PC-3 (cell line): ENCODE measurements around the gene C5orf58. TPM values are rescaled to one million over a fixed set of nuclear protein-coding genes. Genes with fewer than 3 reads are reported as not detected.

Experiments
- ATAC-seq: fragments of 200-7000 bp; cut with Tn5 transposase; 2 replicates; pipeline ENCODE4 v1.9.1; 2020; ENCODE audit warnings: mild to moderate bottlenecking, moderate library complexity
- BruUV-seq: library from RNA; stranded (reverse); fragments of 400-500 nt; replicated peaks from 2 replicates; lab custom pipeline; 2021; lab: Mats Ljungman, UMichigan
- CTCF ChIA-PET: fragments of 300-600 bp; sonication (Branson Sonifier 250); formaldehyde crosslinking; loops from one replicate; lab custom pipeline; 2022; ENCODE audit warnings: antibody characterized with exemption; lab: Charles Lee
- POLR2A ChIA-PET: fragments of 300-600 bp; sonication (Branson Sonifier 250); formaldehyde crosslinking; loops from one replicate; lab custom pipeline; 2022; ENCODE audit warnings: antibody characterized with exemption; ENCODE audit not compliant: unreplicated experiment; lab: Charles Lee
- DNase-seq: peaks from one replicate; pipeline ENCODE4 v3.0.0-alpha.2; 2015
- H2AFZ ChIP-seq: fragments of 300-600 bp; sonication (generic); 2 replicates; pipeline ENCODE4 v1.6.0; 2016; ENCODE audit warnings: antibody characterized with exemption, low read length
- H3F3A ChIP-seq: fragments of 300-600 bp; sonication (generic); one replicate; pipeline ENCODE4 v1.6.0; 2017; ENCODE audit warnings: antibody characterized with exemption, low read length, control low read depth, mild to moderate bottlenecking; ENCODE audit not compliant: unreplicated experiment
- H3K27ac ChIP-seq: fragments of 300-600 bp; sonication (generic); 2 replicates; pipeline ENCODE4 v1.5.1; 2016; ENCODE audit warnings: mild to moderate bottlenecking, low read length
- H3K27me3 ChIP-seq: fragments of 300-600 bp; sonication (generic); 2 replicates; pipeline ENCODE4 v1.6.1; 2016; ENCODE audit warnings: low read length, mixed read lengths
- H3K36me3 ChIP-seq: fragments of 300-600 bp; sonication (generic); 2 replicates; pipeline ENCODE4 v1.6.1; 2016; ENCODE audit warnings: low read depth, mixed run types, low read length, mixed read lengths
- H3K4me1 ChIP-seq: fragments of 300-600 bp; sonication (generic); 2 replicates; pipeline ENCODE4 v1.5.1; 2016; ENCODE audit warnings: low read length; ENCODE audit not compliant: insufficient read depth
- H3K4me2 ChIP-seq: fragments of 300-600 bp; sonication (generic); 2 replicates; pipeline ENCODE4 v1.6.0; 2016; ENCODE audit warnings: low read length
- H3K4me3 ChIP-seq: fragments of 300-600 bp; sonication (generic); 2 replicates; pipeline ENCODE4 v1.5.1; 2016; ENCODE audit warnings: mild to moderate bottlenecking, low read length, mixed read lengths
- H3K79me2 ChIP-seq: fragments of 300-600 bp; sonication (generic); 2 replicates; pipeline ENCODE4 v1.6.1; 2017; ENCODE audit warnings: low read length, mixed read lengths
- H3K9ac ChIP-seq: fragments of 300-600 bp; sonication (generic); 2 replicates; pipeline ENCODE4 v1.6.0; 2016; ENCODE audit warnings: mild to moderate bottlenecking, low read length
- H3K9me2 ChIP-seq: fragments of 300-600 bp; sonication (generic); replicated peaks from 2 replicates; pipeline ENCODE4 v1.6.1; 2016; ENCODE audit warnings: mixed run types, low read length, mixed read lengths
- H3K9me3 ChIP-seq: fragments of 300-600 bp; sonication (generic); 2 replicates; pipeline ENCODE4 v1.6.1; 2016; ENCODE audit warnings: low read length, mixed read lengths
- H4K20me1 ChIP-seq: fragments of 300-600 bp; sonication (generic); 2 replicates; pipeline ENCODE4 v1.6.1; 2016; ENCODE audit warnings: low read length, mixed read lengths
- EZH2 ChIP-seq: fragments of 300-600 bp; sonication (generic); IDR thresholded peaks from one replicate; pipeline ENCODE4 v1.6.1; 2017; ENCODE audit warnings: antibody characterized with exemption, mild to moderate bottlenecking, low read length; ENCODE audit not compliant: unreplicated experiment
- EZH2phosphoT487 ChIP-seq: fragments of 300-600 bp; sonication (generic); IDR thresholded peaks from 2 replicates; pipeline ENCODE4 v1.6.1; 2018; ENCODE audit warnings: mild to moderate bottlenecking, antibody characterized with exemption, low read length, borderline replicate concordance
- intact Hi-C: fragments of 100-400 bp; cut with micrococcal nuclease; formaldehyde crosslinking; loops from 2 replicates; pipeline ENCODE4 v1.9.0; 2023
- total RNA-seq: library from RNA; depleted of rRNA; stranded (reverse); fragments of >200 nt; gene quantifications from 2 replicates; pipeline ENCODE4 v1.2.3, GENCODE V29; 2014
- TF ChIP-seq, protein P1 (sequence below): fragments of 300-600 bp; sonication (generic); conservative IDR thresholded peaks from 2 replicates; pipeline ENCODE4 v1.5.1; 2017; ENCODE audit warnings: antibody characterized with exemption, low read depth, mild to moderate bottlenecking, low read length

The C5orf58 gene
- total RNA-seq, 1 experiment from 2014 or later: not detected

DNA sequence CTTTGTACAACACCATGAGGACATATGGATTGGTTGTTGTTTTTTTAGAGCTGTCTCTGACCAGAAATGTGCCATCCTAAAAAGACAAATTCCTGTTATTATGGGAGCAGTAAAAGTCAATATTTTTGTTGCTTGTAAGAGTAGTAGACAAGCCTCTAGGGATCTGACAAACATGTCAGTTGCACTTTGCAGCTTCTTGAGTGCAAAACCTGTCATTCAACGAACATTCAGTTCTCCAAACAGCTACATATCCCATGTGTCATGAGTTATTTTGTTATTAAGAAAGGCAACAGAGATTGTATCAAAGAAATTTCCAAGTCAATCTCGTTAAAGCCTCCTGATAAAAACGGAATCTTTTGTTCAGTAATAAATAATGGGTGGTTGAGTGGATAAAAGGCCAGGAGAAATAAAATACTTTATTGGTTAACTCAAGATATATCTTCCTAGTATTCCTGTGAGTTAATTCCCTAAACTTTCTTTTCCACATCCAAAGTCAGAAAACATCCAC, 18.1 kb downstream of the C5orf58 start:
- H3K36me3 ChIP-seq: no peaks in the 10 kb centered on the region
- no peak overlapping the region for H3K4me3 ChIP-seq
- ChIA-PET POLR2A (no interaction called here), CTCF (no interaction called here)
- H3K9me2 ChIP-seq: no peaks in the 10 kb centered on the region
- H3K27me3 ChIP-seq: peaks cover 67% of the 10 kb centered on the region
- H3K27ac ChIP-seq: no peak overlapping the region
- no peaks in the 10 kb centered on the region for H3K79me2 ChIP-seq
- intact Hi-C loops: no loop called here
- H3K9me3 ChIP-seq: no peaks in the 10 kb centered on the region
- H4K20me1 ChIP-seq: no peaks in the 10 kb centered on the region
- TF ChIP-seq EZH2phosphoT487: no peak
- TF ChIP-seq, protein P1, sequence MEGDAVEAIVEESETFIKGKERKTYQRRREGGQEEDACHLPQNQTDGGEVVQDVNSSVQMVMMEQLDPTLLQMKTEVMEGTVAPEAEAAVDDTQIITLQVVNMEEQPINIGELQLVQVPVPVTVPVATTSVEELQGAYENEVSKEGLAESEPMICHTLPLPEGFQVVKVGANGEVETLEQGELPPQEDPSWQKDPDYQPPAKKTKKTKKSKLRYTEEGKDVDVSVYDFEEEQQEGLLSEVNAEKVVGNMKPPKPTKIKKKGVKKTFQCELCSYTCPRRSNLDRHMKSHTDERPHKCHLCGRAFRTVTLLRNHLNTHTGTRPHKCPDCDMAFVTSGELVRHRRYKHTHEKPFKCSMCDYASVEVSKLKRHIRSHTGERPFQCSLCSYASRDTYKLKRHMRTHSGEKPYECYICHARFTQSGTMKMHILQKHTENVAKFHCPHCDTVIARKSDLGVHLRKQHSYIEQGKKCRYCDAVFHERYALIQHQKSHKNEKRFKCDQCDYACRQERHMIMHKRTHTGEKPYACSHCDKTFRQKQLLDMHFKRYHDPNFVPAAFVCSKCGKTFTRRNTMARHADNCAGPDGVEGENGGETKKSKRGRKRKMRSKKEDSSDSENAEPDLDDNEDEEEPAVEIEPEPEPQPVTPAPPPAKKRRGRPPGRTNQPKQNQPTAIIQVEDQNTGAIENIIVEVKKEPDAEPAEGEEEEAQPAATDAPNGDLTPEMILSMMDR: no peak
- no peak for TF ChIP-seq EZH2
- H3K4me2 ChIP-seq: no peak overlapping the region
- no TSS peak for BruUV-seq
- no peaks in the 10 kb centered on the region for H3F3A ChIP-seq
- no peak for DNase-seq
- peaks cover 6% of the 10 kb centered on the region for H3K4me1 ChIP-seq
- ATAC-seq: no peak
- no peak overlapping the region for H3K9ac ChIP-seq
- H2AFZ ChIP-seq: no peak overlapping the region

DNA sequence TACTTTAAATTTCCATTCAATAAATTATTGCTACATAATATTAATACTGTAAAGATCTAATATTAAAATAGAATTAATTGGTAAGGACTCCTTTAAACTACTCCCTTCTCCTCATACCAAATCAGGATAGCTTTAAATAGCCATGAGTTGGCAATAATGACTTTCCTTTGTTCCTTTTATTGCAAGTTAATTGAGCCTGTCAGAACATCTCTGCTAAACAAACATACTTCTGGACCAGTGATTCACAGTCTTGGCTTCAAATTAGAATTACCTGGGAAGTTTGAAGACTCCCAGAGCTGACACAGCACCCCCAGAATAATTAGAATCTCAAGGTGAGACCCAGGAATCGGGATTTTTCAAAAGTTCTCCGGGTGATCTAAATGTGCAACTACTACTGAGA, 18.7 kb downstream of the C5orf58 start:
- intact Hi-C loops: no loop called here
- Histone ChIP-seq H3K4me2 (no peak overlapping the region), H3K27me3 (peaks cover 68% of the 10 kb centered on the region), H3K4me3 (no peak overlapping the region), H3K9ac (no peak overlapping the region), H3F3A (no peaks in the 10 kb centered on the region), H4K20me1 (no peaks in the 10 kb centered on the region), H3K9me2 (no peaks in the 10 kb centered on the region), H3K36me3 (no peaks in the 10 kb centered on the region), H3K27ac (no peak overlapping the region), H3K79me2 (no peaks in the 10 kb centered on the region), H3K9me3 (no peaks in the 10 kb centered on the region), H3K4me1 (peaks cover 6% of the 10 kb centered on the region), H2AFZ (no peak overlapping the region)
- DNase-seq (peak; percentile 16), ATAC-seq (no peak)
- CTCF ChIA-PET: no interaction called here
- POLR2A ChIA-PET: no interaction called here
- BruUV-seq: no TSS peak
- TF ChIP-seq EZH2 (no peak), EZH2phosphoT487 (no peak)
- TF ChIP-seq, protein P1: no peak

DNA sequence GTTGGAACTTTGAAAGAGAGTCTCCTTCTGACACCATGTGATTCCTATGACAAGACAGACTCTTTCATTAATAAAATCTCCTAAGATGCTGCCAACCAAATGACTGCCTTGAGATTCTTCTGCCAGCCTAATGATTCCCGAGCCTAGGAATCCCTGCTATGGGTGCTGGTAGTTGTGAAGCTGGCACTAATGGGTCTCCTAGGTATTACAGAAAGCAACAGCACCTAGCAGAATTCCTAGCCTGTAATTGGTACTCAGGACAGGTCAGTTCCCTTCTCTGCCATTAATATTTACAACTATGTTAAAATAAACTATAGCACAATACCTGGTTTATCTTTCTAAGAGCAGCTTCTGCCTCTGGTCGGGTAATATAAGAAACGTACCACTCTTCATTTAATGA, 19.3 kb downstream of the C5orf58 start:
- ATAC-seq: no peak

More for the DNA sequence above, 19.3 kb downstream of the C5orf58 start:
- Histone ChIP-seq H3K27ac (no peak overlapping the region), H3K4me2 (no peak overlapping the region), H4K20me1 (no peaks in the 10 kb centered on the region), H3K27me3 (peaks cover 66% of the 10 kb centered on the region), H3F3A (no peaks in the 10 kb centered on the region), H3K79me2 (no peaks in the 10 kb centered on the region), H3K4me1 (peaks cover 6% of the 10 kb centered on the region), H3K9me3 (no peaks in the 10 kb centered on the region), H3K36me3 (no peaks in the 10 kb centered on the region), H3K9ac (no peak overlapping the region), H3K4me3 (no peak overlapping the region), H2AFZ (no peak overlapping the region), H3K9me2 (no peaks in the 10 kb centered on the region)
- no TSS peak for BruUV-seq
- intact Hi-C loops: no loop called here
- no peak for DNase-seq
- TF ChIP-seq EZH2: no peak
- no peak for TF ChIP-seq EZH2phosphoT487
- TF ChIP-seq, protein P1: no peak
- CTCF ChIA-PET: no interaction called here
- POLR2A ChIA-PET: no interaction called here
